Ishikawa (cell line): ENCODE measurements around the gene ABR.

Experiments used
- CEBPB ChIP-seq: IDR thresholded peaks from 2 replicates; pipeline ENCODE4 v1.6.1; 2012
- CREB1 ChIP-seq: IDR thresholded peaks from 2 replicates; pipeline ENCODE4 v1.6.1; 2012; ENCODE audit warnings: low read depth
- EGR1 ChIP-seq: IDR thresholded peaks from 2 replicates; pipeline ENCODE4 v1.6.1; 2012
- EP300 ChIP-seq: IDR thresholded peaks from 2 replicates; pipeline ENCODE4 v1.6.1; 2012; ENCODE audit warnings: borderline replicate concordance
- FOXM1 ChIP-seq: IDR thresholded peaks from 2 replicates; pipeline ENCODE4 v1.6.1; 2012; ENCODE audit warnings: low read depth, borderline replicate concordance
- NFIC ChIP-seq: IDR thresholded peaks from 2 replicates; pipeline ENCODE4 v1.6.1; 2012
- RAD21 ChIP-seq: IDR thresholded peaks from 2 replicates; pipeline ENCODE4 v1.6.1; 2012; ENCODE audit warnings: low read depth
- TAF1 ChIP-seq: IDR thresholded peaks from 2 replicates; pipeline ENCODE4 v1.6.1; 2012; ENCODE audit warnings: low read depth, mild to moderate bottlenecking
- TCF12 ChIP-seq: IDR thresholded peaks from 2 replicates; pipeline ENCODE4 v1.6.1; 2012; ENCODE audit warnings: low read depth
- TEAD4 ChIP-seq: IDR thresholded peaks from 2 replicates; pipeline ENCODE4 v1.6.1; 2012
- USF1 ChIP-seq: IDR thresholded peaks from 2 replicates; pipeline ENCODE4 v1.6.1; 2012
- YY1 ChIP-seq: IDR thresholded peaks from 2 replicates; pipeline ENCODE4 v1.6.1; 2012; ENCODE audit warnings: low read depth
- ZBTB7A ChIP-seq: IDR thresholded peaks from 2 replicates; pipeline ENCODE4 v1.6.1; 2012; ENCODE audit warnings: low read depth
- TF ChIP-seq, protein P1 (sequence below): IDR thresholded peaks from 2 replicates; pipeline ENCODE4 v1.6.1; 2012
- TF ChIP-seq, protein P2 (sequence below): IDR thresholded peaks from 2 replicates; pipeline ENCODE4 v1.6.1; 2012; ENCODE audit warnings: low read depth, mild to moderate bottlenecking

ABR gene

DNA sequence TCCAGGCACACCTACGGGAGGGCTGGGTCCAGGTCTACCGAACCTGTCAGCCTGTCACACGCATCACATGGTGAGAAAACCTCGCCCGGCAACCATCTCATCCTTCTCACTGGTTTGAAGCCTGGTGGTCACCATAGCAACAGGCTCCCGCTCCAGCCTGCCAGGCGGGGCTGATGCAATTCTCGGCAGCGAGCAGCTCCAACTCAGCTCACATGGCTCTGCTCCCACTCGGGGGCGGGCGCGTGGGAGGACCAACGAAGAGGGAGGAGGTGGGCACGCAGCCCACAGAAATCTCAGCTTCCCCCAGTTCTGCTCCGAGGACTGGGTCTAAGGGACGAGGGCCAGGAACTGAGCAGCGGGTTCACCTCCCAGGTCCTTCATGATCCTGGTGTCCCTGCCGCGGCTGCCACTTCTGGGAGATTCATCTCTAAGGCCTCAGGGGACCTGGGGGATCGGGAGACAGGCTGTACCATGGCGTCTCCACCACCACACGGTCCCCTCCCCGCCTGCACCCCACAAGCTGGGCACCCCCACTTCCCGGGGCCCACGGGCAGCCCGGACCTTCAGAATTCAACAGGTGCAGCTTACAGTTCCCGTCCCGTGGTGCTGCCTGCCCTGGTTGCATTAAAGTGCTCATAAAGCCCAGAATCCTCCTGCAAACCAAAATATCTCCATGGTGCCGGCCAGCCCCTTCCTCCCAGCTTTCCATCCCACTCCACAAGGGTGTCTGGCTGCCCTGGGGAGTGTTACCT lies 25.8 kb downstream of the ABR start:
- no peak for TF ChIP-seq CREB1
- no peak for TF ChIP-seq EP300
- TF ChIP-seq, protein P1, sequence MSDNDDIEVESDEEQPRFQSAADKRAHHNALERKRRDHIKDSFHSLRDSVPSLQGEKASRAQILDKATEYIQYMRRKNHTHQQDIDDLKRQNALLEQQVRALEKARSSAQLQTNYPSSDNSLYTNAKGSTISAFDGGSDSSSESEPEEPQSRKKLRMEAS: no peak
- TF ChIP-seq TAF1: no peak
- TF ChIP-seq, protein P2, sequence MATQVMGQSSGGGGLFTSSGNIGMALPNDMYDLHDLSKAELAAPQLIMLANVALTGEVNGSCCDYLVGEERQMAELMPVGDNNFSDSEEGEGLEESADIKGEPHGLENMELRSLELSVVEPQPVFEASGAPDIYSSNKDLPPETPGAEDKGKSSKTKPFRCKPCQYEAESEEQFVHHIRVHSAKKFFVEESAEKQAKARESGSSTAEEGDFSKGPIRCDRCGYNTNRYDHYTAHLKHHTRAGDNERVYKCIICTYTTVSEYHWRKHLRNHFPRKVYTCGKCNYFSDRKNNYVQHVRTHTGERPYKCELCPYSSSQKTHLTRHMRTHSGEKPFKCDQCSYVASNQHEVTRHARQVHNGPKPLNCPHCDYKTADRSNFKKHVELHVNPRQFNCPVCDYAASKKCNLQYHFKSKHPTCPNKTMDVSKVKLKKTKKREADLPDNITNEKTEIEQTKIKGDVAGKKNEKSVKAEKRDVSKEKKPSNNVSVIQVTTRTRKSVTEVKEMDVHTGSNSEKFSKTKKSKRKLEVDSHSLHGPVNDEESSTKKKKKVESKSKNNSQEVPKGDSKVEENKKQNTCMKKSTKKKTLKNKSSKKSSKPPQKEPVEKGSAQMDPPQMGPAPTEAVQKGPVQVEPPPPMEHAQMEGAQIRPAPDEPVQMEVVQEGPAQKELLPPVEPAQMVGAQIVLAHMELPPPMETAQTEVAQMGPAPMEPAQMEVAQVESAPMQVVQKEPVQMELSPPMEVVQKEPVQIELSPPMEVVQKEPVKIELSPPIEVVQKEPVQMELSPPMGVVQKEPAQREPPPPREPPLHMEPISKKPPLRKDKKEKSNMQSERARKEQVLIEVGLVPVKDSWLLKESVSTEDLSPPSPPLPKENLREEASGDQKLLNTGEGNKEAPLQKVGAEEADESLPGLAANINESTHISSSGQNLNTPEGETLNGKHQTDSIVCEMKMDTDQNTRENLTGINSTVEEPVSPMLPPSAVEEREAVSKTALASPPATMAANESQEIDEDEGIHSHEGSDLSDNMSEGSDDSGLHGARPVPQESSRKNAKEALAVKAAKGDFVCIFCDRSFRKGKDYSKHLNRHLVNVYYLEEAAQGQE: no peak
- TF ChIP-seq USF1: no peak
- no peak for TF ChIP-seq YY1
- no peak for TF ChIP-seq TEAD4
- peak; percentile 74 for TF ChIP-seq EGR1
- no peak for TF ChIP-seq ZBTB7A
- TF ChIP-seq NFIC: no peak
- TF ChIP-seq FOXM1: no peak
- peak; percentile 61 for TF ChIP-seq CEBPB
- TF ChIP-seq TCF12: no peak
- TF ChIP-seq RAD21: no peak

DNA sequence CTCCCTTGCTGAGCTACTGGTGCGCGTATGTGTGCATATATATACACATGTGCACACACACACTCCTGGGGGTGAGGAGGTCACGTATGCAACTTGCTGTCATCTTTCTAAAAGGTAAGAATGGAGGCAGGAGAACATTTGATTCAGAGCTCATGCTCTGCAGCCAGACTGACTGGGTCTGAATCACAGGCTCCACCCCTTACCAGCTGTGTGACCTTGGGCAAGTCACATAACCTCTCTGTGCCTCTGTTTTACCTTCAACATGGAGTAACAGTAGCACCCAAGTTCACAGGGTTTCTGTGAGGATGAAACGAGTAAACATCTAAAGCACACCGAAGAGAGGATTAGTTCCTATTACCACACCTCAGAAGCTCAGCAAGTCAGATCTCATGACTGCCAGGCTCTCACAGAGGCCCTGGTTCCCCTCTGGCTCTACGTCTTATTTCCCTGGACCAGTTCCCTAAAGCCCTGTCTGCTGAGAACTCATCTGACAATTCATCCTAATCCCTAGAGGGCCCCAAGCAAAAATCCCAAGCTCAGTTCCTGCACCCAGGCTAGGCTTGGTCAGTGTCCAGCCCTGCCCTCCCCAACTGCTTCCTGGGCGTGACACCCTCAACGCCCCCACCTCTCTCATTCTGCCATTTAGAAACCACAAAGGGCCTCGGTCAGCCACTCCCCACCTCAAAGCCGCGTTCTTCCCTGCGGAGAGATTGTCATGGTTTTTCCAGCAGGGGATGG lies 28.7 kb downstream of the ABR start:
- no peak for TF ChIP-seq CREB1

GRCh38 chr17:1149869-1150268 lies 29.9 kb downstream of the ABR start:
- no peak for TF ChIP-seq CREB1
- TF ChIP-seq, protein P1: no peak
- no peak for TF ChIP-seq TCF12
- TF ChIP-seq YY1: no peak
- no peak for TF ChIP-seq EP300
- no peak for TF ChIP-seq EGR1
- TF ChIP-seq, protein P2: no peak

GRCh38 chr17:1147664-1148063 lies 32.1 kb downstream of the ABR start:
- no peak for TF ChIP-seq ZBTB7A
- no peak for TF ChIP-seq NFIC
- no peak for TF ChIP-seq TEAD4
- no peak for TF ChIP-seq TAF1
- no peak for TF ChIP-seq TCF12
- TF ChIP-seq EGR1: peak; percentile 48; the same call in 1 of the 2 replicates
- TF ChIP-seq CEBPB: no peak
- TF ChIP-seq CREB1: no peak
- TF ChIP-seq, protein P2: no peak
- no peak for TF ChIP-seq YY1
- TF ChIP-seq, protein P1: peak; percentile 62
- TF ChIP-seq USF1: no peak
- no peak for TF ChIP-seq FOXM1
- peak; percentile 88 for TF ChIP-seq RAD21
- no peak for TF ChIP-seq EP300
